GM21619 (cell line): ENCODE measurements around the gene EPB41L4A.
"Not testable (repeated sequence)": the region's sequence is repeated elsewhere in the genome, so short reads cannot be mapped to it uniquely, and the experiment has no call there.

Experiments used
- ATAC-seq: cut with Tn5 transposase; IDR thresholded peaks from one replicate; pipeline ENCODE4 v1.9.1; 2021; ENCODE audit not compliant: unreplicated experiment

Gene EPB41L4A

GRCh38 chr5:112216140-112216539 lies 202.9 kb downstream of the EPB41L4A start:
- no peak for ATAC-seq

DNA sequence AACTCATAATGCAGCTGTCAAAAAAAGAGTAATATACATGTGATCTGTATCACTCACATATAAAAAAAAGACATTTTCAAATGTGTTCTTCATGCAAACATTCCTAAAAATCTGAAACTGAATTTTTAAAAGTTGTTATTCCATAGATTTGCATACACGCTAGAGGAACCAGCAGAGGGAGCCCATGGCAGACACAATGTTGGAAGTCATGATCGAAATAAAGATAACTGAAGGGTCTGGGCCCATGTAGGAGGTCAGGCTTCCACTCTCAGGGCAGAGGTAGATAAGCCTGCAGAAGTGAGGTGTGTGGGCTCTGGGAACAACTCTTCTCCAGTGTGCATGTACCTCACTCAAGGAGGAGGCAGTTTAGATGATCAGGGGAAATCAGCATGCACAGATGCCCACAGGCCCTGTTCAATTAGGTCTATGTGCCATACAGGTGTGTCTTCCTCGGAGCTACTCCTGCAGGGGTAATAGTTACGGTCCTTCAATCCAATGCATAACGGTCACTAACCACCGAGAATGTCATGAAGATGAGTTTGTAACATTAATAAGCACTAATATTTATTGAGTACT lies 208.6 kb downstream of the EPB41L4A start:
- no peak for ATAC-seq

DNA sequence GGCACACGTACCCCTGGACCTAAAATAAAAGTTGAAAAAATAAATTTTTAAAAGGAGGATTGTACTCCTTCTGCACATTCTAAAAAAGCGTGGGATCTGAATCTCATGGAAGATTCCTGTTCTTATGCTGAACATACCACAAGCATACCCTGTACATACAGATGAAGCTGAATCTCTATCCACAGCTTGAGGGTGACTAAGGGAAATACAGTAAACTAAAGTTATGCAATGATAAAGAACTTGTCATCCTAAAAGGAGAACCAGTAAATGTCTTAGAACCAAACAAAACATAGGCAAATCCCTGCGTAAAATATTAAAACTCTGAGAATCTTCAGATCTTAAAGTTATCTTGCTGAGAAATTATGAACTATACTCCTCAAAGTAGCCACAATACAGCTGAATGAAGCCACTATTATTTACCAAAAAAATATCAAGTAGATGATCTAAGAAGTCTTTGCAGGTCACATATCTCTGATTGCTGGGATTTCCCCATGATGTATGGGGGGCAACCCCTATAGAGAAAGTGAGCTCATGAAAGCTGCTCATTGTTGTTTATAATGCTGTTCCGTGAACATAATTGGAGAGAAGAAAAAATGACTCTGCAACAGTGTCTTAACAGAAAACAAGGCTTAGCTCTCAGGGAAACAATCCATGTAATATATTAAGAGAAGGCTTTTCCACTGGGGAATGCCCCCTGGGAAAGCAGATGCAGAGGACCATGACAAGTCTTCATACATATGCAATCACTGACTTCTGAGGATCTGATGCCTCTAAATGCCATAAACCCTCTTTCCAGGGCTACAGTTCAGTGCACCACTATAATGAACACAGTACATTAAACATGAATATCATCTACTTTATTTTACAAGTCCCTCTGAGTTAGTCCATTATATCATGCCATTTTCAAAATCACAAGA lies 210.1 kb downstream of the EPB41L4A start:
- no peak for ATAC-seq

GRCh38 chr5:112208195-112208594 lies 210.9 kb downstream of the EPB41L4A start:
- not testable (repeated sequence) for ATAC-seq

GRCh38 chr5:112205846-112206245 lies 213.2 kb downstream of the EPB41L4A start:
- ATAC-seq = no peak

- no peak for ATAC-seq
Observed at GRCh38 chr5:112203229-112203628, 215.8 kb downstream of the EPB41L4A start.

DNA sequence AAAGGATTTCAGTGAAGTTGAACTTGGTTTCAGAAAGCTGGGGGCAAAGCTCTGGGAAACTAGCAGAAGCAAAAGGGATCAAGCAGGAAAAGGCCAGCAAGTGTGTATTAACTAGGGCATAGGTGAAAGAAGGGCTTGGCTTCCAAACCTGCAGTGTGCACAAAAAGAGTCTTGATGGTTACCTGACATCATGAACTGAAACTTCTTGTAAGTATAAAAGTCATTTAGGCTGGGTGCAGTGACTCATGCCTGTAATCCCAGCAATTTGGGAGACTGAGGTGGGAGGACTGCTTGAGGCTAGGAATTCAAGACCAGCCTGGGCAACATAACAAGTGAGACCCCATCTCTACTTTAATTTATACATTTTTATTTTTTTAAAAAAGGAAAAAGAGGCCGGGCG lies 216.4 kb downstream of the EPB41L4A start:
- no peak for ATAC-seq

DNA sequence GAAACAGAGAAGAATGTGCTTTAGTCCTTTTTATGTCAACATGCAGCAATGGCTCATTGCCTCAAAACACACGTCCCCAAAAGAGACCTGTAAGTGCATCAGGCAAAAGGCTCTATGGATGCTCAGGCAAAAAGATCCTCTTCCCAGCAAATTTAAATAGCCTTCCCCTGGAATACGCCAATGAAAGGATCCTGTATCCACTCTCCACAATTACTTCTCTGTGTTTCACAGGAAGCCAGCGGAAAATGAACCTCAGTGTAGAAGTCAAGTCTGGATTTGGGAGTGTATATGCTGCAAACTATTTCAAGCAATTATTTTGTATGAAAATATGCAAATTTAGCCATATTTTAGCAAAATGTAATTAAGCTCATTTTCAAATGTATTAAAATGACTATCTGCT lies 217.9 kb downstream of the EPB41L4A start:
- ATAC-seq = no peak

DNA sequence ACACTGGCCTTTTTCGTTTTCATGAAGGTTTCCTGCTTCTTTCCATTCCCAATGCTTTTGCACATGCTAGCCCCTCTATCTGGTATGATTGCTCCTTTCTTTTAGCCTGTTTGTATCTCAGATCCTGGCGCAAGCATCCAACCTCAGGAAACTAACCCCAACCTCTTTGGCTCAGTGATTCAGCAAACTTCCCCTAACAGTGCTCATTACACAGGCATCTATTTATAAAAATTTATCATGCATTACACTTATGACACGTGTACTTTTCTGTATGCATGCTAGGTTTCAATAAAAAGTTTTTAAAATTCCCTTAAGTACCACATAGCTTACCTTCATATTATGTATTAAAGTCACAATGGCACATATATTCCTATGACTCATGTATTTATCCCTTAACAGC lies 218.9 kb downstream of the EPB41L4A start:
- ATAC-seq = no peak

GRCh38 chr5:112196584-112196983 lies 222.5 kb downstream of the EPB41L4A start:
- ATAC-seq = no peak

GRCh38 chr5:112195924-112196323 lies 223.2 kb downstream of the EPB41L4A start:
- no peak for ATAC-seq

GRCh38 chr5:112192866-112193265 lies 226.2 kb downstream of the EPB41L4A start:
- no peak for ATAC-seq

DNA sequence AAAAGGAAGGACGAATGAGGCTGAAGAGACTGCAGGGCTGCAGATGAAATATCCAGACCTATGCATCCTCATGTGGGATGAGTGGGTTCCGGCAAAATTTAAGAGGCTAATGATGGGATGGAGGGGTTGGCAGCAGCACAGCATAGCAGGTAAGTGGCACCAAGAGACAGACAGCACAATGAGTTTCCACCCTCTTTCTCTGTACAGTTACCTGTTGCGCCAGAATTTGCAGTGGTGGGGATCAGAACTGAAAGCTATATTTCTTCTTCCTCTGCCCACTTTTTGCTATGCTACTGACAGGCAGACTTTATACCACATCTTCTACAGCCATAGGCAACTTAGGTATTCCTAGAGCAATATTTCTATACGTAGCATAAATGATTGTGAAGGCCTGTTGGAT lies 227.0 kb downstream of the EPB41L4A start:
- ATAC-seq = no peak

DNA sequence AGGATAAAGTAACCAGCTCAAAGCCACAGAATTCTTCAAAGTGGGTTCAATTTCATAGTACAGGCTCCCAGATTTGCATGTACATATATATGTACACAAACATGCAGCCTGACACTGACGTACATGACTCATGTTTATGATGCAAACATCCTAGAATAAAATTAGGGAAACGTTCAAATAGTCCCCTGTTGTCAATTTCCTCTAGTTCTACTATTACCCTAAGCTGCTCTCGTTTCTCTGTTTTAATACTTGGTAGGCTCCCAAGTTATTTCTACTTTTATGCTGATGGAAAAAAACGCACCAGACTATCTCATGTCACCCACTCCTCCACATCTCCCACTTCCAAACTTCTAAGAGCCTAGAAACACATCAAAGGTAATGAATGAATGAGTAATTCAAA lies 229.7 kb downstream of the EPB41L4A start:
- ATAC-seq = no peak

DNA sequence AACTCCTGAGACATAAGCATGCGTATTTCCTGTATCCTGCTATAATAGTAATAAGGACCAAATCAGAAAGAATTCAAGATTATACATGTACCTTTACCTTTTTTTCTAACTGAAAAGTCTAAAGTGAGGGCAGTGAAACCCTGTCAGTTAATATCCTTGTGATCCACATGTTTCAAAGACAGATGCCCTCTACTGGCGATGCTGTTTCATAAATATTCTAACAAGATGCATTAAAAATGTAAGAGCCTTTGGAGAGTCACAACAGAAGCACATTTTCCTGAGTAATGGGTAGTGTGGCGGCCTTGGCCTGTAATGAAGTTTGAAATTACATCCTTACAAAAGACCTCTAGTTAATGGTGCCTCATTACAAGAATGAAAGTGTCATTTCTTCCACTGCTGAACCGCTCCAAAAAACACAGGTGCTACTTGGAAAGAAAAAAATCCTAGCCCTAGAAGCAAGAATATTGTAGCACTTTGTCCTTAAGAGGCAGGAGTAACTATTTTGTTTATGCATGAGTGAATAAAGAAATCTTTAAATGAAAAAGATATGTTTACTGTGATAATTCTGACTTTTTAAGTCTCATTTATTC lies 232.6 kb downstream of the EPB41L4A start:
- ATAC-seq = no peak

- ATAC-seq = no peak
Observed at GRCh38 chr5:112183874-112184273, 235.2 kb downstream of the EPB41L4A start.

GRCh38 chr5:112183103-112183711 lies 235.9 kb downstream of the EPB41L4A start:
- no peak for ATAC-seq

DNA sequence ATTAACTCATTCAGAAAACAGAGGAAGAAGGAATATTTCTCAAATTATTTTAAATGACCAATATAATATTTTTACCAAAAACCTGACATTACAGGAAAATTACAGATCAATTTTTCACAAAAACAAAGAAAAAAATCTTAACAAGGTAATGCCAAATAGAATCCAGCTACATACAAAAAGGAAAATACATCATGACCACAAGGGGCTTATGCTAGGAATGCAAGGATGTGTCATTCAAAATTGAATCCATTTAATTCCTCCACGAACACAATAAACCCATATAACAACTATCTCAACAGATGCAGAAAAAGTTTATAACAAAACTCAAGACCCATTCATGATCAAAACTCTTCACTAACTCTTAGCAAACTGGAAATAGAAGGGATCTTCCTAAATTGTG lies 239.8 kb downstream of the EPB41L4A start:
- no peak for ATAC-seq

DNA sequence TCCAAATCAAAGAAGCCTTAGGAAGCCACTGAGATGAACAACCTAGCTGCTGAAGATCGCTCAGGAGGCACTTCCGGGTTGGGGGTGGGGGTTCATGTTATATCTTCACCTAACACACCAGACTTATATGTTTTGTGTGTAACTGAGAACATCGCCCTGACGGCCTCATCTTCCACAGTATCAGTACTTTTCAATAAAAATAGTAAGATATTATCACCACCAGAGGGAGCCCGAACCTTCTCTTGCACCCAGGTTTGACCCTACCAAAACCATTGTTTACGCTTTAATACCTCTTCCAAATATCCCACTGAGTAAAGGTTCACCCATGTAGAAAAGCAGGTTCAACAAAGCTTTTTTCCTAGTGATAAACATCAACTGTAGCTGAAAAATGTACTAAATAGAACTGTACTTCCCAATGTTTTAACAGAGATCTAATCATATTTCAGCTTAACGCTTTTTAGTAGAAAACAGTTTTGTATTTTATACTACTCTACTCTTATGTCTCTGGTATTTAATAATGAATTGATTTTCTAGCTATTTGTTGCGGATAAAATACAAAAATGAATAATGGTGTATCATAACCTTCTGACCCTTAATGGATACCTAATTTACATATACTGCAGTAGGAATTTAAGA lies 244.0 kb downstream of the EPB41L4A start:
- peak; percentile 87 for ATAC-seq

- ATAC-seq = no peak
Observed at GRCh38 chr5:112165897-112166737, 253.0 kb downstream of the EPB41L4A start.
